Measurements from ENCODE around the gene PPP1R36.
"Not testable (repeated sequence)": the region's sequence is repeated elsewhere in the genome, so short reads cannot be mapped to it uniquely, and the experiment has no call there.

The PPP1R36 gene

GRCh38 chr14:64614805-64615391, 65.1 kb downstream of the PPP1R36 start:
- no peak for DNase-seq

DNA sequence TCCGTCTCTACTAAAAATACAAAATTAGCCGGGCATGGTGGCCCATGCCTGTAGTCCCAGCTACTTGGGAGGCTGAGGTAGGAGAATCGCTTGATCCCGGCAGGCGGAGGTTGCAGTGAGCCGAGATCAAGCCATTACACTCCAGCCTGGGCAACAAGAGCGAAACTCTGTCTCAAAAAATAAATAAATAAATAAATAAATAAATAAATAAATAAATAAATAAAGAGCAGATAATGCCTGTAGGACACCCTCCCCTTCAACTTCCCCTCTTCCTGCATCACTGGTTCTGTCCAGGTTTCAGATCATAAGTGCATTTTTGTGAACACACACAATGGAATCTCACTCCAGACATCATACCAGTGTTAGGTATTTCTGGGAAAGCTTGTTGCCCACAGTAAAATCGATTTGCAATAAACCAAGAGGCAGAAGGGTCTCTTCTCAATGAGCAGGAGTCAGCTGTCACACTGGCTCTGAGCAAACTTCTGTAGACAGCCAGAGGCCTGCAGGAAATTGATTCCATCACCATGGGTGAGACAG, 68.2 kb downstream of the PPP1R36 start:
- not testable (repeated sequence) for DNase-seq

DNA sequence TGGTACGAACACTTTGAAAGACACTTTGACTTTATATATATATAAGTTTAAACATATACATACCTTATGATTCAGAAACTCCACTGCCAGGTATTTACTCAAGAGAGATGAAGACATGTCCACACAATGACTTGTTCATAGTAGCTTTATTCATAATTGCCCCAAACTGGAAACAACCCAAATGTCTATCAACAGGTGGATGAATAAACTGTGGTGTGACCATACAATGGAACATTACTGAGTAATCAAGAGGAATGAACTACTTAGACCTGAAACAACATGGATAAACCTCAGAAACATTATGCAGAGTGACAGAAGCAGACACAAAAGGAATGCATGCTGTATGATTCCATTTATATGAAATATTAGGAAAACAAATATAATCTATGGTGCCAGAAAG, 71.1 kb downstream of the PPP1R36 start:
- DNase-seq: no peak

DNA sequence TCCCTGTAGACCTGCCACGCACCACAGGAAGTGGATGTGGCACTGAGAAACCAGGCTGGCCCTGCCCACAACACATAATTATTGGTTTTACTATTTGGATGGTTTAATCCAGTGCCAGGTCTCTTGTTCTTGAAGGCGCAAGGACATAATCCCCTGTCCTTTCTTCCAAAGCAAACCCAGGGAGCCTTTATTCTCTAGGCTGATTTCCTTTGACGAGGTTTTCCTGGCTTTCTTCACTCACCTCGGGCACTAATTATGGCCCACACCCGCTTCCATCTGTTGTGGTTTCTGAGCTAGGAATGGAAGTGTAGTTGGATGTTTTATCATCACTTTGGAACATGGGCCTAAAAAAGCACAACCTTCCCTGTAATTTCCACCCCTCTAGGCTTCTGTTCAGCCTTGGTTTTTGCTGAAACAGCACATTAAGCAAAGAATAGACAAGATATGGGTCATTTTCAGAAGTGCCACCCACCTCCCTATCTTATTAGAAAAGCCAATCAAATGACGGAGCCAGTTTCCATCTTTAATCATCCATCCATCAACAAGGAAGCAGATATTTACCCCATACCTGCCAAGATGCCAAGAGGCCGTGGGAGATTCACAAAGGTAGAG, 73.9 kb downstream of the PPP1R36 start:
- no peak for DNase-seq

DNA sequence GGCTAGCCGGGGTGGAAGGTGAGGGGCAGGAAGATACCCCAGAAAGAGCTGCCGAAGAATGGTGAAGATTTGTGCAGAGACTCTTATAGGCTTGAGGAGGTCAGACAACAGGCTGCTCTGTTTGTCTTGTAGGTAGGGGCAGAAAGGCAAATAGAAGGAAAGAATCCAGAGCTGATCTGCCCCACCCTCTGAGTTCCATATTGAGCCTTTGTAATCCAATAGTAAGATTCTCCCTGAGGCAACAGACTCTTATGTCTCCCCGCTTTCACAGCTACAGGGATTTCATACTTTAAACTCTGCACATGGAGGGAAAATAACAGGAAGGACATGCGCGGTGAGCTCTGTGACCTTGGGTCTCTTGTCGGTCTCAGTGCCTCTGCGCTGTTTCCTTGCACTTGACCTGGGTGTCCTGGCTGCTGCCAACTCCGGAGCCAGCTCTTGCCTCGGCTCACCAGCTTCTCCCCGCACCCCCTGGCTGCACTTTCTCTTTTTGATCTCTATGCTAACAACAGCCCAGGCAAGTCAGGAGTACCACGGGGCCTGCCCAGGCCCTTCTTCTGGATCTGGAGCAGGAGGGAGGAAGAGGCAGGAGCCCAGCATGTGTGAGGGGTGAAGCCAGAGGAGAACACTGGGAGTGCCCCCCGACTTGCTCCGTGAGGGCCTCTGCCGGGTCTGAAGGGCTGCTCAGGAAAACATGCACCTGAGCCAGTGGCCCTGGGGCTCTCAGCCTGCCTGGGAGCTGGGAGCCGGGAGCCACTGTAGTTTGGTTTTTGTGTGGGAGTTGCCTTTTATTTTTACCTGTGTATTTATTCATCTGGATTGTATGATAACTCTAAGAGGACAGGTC, 75.8 kb downstream of the PPP1R36 start:
- DNase-seq: no peak

DNA sequence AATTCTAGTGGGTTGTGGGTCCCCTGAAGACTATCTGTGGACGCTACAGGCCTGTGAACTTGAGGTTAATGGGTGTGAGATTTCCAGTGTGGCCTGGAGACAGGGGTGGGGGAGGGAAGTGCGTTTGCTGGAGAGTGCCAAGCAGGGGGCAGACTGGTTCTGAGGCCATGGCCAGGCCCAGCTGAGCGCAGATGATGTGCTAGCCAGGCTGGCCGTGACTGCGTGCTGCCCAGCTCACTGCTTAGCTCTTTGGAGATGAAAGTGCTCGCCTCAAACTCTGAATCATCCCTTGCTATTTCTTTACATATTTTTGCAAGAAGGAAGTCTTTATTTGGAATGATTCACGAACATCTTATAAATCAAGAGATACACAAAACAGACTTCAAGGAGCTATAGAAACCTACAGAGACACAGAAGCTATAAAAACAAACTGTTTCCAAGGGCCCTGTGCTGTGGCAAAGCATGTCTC, 79.2 kb downstream of the PPP1R36 start:
- DNase-seq: no peak

GRCh38 chr14:64630778-64631177, 81.0 kb downstream of the PPP1R36 start:
- DNase-seq: no peak

- not testable (repeated sequence) for DNase-seq
These were observed 81.5 kb downstream of the PPP1R36 start for GRCh38 chr14:64631222-64631621.

- no peak for DNase-seq
These were observed 82.3 kb downstream of the PPP1R36 start for GRCh38 chr14:64632056-64632455.

DNA sequence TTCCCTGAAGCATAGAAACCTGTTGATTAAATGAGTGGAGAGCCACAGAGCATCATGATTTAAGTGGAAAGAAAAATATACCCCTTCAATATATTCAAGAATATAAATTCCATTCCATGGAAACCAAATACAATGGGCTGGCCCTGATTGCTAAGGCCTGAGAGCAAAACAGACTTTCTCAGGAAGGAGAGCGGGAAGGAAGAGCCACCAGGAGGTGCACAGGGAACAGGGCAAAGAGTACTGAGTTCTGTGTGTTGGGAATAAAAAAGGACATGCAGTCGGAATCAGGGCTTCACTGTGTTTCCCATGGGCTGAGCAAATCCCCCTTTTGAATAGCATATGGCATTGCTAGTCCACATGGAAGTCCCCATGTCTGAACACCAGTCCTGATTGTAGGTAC, 84.8 kb downstream of the PPP1R36 start:
- DNase-seq: no peak

DNA sequence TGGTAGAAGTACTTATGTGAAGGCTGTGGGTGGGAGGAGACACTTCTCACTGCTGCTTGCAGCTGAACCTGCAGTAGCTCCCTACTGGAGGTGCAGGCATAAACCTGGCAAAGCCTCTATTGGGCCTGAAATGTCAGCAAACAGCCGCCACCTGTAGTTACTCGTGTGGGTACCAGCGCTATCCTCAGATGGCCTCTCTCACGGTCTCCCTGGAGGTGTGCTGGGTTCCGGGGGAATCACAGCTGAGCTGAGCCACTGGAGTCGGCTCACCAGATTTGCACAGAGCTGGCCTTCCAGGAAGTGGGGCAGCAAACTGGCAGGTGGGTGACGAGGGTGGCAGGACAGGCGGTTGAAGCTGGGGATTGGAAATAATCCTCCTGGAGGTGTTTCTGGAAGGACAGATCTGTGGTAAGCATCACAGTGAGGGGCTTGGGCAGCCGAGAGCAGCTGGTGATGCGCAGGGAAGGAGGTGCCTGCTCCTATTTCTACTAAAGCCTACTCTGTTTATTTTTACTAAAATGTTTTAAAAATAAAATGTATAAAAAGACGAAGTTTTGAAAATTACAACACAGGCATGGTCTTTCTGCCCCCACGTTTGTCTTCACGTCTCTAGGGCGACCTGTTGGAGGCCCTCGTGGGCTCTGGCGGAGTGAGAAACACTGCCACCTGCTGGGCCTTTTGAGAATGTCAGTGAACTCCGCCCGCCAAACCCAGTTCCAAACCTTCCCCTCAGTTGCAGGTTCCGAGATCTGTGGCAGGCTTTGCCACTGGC, 86.6 kb downstream of the PPP1R36 start:
- DNase-seq: peak; percentile 56 to 67

DNA sequence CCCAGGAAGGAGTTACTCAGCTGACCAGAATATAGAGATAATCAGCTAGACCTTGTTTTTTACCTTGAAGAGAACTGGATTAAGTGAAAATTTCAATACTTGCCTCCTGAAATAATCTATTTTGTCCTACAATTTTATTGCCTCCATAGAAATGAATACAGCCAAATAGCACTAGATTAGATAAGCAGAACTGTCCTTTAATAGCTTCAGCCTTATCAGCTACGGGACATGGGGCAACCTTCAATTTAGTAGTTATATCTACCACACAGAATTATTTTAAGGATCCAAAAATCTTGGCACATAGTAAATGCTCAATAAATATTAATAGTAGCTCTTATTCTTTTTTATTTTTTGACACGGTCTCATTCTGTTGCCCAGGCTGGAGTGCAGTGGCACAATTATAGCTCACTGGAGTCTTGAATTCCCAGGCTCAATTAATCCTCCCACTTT, 87.2 kb downstream of the PPP1R36 start:
- DNase-seq: no peak

DNA sequence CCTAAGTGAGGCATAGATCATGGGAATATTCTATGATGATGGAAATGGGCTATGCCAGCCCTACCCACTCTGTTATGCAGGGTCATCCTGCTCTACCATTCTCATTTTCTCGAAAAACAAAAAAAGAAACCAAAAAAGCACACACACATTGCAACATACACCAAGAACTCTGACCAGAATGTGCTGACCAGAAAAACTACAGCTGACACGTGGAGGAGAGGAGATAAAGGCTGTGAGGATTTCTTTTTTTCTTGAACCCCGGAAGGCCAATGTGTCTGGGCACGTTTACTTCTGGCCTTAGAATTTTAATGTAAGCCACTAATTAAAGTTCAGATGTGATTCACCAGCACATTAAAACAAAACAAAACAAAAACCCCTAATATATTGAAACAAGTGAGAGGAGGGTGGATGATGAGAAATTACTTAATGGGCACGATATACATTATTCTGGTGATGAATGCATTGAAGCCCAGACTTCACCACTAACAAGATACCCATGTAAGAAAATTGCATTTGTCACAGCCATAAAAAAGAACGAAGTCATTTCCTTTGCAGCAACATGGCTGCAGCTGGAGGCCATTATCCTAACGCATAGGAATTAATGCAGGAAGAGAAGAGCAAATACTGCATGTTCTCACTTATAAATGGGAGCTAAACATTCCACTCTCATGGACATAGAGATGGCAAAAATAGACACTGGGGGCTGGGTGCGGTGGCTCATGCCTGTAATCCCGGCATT, 88.1 kb downstream of the PPP1R36 start:
- DNase-seq: no peak

DNA sequence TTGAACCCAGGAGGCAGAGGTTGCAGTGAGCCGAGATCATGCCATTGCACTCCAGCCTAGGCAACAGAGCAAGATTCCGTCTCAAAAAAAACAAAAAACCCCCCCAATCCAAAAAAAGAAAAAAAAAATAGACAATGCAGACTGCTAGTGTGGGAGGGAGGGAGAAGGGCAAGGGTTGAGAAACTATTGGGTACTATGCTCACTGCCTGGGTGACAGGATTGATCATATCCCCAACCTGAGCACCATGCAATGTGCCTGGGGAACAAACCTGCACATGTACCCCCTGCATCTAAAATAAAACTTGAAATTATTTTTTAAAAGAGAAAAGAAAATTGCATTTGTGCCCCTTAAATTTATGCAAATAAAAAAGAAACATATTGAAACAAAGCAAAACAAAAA, 88.9 kb downstream of the PPP1R36 start:
- no peak for DNase-seq

Measured in SHP77 (cell line).